Measurements from ENCODE around the gene DENND2D.

- TF ChIP-seq POLR2A (IDR thresholded peaks at IDR 0.05) (no peak), CTCF (IDR thresholded peaks at IDR 0.05) (no peak)
Observed at GRCh38 chr1:111216751-111217150, 16.3 kb upstream of the DENND2D start.
